DOHH2 (cell line): Measurements from ENCODE around the gene NAPB.

Source experiments
- EZH2phosphoT487 ChIP-seq: fragments of 200-600 bp; sonication (generic); IDR thresholded peaks from 2 replicates; pipeline ENCODE4 v1.6.1; 2017; ENCODE audit warnings: borderline replicate concordance, mild to moderate bottlenecking, antibody characterized with exemption, low read length, moderate library complexity, mixed read lengths
- TF ChIP-seq, protein P1 (sequence below): fragments of 200-600 bp; sonication (generic); IDR thresholded peaks from one replicate; pipeline ENCODE4 v1.5.1; 2014; ENCODE audit warnings: antibody characterized with exemption, mild to moderate bottlenecking, low read depth, low read length; ENCODE audit not compliant: poor library complexity, severe bottlenecking

DNA sequence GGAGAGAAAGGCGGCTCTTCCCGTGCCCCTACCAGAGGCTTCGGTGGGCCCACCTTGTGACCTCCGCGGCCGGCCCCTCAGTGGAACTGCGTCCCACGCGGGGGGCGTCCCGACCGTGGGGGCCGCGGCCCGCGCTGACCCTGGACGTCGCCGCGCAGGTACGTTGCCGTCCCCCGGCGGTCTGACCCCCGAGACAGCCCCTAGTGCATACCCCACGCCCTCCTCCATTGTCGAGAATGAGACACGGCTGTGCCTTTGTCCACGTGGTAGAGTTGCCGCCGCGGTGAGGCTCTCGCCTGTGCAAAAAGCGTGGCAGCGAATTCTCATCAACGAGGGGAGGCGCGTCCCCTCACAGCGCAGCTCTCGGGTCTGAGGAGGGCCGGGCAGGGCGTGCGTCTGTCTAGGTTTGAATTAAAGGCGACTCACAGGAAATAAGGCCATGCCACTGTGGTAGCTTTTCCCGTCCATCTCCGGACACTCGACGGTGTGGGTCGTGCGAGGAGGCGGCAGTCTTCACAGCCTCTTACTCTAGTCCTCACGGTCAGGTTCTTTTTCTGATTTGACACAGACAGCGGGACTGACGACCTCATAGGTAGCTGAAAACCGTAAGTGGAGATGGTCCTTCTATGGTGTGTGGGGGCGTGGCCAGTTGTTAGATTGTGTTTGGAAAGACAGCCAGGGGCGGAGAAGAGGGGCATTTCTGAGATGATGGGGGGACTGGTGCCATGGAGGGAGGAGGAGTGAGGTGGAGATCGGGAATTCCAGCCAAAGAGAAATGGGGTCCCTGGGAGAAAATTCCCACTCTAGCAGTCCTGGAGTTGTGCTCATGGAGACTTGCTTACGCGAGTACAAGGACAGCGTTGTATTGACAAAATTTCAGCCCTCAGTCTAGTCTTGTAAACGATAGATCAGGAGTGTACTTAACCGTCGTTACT lies 70.1 kb downstream of the NAPB start:
- TF ChIP-seq, protein P1, sequence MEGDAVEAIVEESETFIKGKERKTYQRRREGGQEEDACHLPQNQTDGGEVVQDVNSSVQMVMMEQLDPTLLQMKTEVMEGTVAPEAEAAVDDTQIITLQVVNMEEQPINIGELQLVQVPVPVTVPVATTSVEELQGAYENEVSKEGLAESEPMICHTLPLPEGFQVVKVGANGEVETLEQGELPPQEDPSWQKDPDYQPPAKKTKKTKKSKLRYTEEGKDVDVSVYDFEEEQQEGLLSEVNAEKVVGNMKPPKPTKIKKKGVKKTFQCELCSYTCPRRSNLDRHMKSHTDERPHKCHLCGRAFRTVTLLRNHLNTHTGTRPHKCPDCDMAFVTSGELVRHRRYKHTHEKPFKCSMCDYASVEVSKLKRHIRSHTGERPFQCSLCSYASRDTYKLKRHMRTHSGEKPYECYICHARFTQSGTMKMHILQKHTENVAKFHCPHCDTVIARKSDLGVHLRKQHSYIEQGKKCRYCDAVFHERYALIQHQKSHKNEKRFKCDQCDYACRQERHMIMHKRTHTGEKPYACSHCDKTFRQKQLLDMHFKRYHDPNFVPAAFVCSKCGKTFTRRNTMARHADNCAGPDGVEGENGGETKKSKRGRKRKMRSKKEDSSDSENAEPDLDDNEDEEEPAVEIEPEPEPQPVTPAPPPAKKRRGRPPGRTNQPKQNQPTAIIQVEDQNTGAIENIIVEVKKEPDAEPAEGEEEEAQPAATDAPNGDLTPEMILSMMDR = no peak
- no peak for TF ChIP-seq EZH2phosphoT487
